ENCODE results near the gene RSAD1.

DNA sequence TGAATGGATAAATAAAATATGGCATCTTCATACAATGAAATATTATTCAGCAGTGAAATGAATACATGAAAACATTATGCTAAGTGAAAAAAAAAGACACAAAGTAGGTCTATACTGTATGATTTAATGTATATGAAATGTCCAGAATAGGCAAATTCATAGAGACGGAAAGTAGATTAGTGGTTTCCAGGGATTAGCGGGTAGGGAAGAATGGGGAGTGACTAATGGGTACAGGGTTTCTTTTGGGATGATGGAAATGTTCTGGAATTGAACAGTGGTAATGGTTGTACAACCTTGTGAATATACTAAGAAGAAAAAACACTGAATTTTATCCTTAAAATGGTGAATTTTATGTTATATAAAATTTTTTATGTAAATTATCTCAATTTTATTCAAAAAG is 21.1 kb downstream of the RSAD1 start:
- TF ChIP-seq, protein P1, sequence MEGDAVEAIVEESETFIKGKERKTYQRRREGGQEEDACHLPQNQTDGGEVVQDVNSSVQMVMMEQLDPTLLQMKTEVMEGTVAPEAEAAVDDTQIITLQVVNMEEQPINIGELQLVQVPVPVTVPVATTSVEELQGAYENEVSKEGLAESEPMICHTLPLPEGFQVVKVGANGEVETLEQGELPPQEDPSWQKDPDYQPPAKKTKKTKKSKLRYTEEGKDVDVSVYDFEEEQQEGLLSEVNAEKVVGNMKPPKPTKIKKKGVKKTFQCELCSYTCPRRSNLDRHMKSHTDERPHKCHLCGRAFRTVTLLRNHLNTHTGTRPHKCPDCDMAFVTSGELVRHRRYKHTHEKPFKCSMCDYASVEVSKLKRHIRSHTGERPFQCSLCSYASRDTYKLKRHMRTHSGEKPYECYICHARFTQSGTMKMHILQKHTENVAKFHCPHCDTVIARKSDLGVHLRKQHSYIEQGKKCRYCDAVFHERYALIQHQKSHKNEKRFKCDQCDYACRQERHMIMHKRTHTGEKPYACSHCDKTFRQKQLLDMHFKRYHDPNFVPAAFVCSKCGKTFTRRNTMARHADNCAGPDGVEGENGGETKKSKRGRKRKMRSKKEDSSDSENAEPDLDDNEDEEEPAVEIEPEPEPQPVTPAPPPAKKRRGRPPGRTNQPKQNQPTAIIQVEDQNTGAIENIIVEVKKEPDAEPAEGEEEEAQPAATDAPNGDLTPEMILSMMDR (IDR thresholded peaks at IDR 0.05; ENCODE audit: extremely low read depth in 1 of 2, insufficient read depth in 1 of 2, low read depth in 1 of 2, low read length in 2 of 2): no peak
- TF ChIP-seq POLR2A (IDR thresholded peaks at IDR 0.05; ENCODE audit: low read depth, low read length) (no peak), EZH2 (IDR thresholded peaks at IDR 0.05; ENCODE audit: borderline replicate concordance, low read depth, low read length, severe bottlenecking) (no peak), MYC (IDR thresholded peaks at IDR 0.05; ENCODE audit: low read depth, low read length) (no peak)
- TF ChIP-seq, protein P2, sequence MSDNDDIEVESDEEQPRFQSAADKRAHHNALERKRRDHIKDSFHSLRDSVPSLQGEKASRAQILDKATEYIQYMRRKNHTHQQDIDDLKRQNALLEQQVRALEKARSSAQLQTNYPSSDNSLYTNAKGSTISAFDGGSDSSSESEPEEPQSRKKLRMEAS (IDR thresholded peaks at IDR 0.05; ENCODE audit: insufficient read depth, insufficient read length): no peak
